ENCODE measurements around the gene SH2D4B. TPM values are rescaled to one million over a fixed set of nuclear protein-coding genes. Genes with fewer than 3 reads are reported as not detected.

Gene SH2D4B
- total RNA-seq, 1 experiment from 2014 or later: 0.07 TPM

DNA sequence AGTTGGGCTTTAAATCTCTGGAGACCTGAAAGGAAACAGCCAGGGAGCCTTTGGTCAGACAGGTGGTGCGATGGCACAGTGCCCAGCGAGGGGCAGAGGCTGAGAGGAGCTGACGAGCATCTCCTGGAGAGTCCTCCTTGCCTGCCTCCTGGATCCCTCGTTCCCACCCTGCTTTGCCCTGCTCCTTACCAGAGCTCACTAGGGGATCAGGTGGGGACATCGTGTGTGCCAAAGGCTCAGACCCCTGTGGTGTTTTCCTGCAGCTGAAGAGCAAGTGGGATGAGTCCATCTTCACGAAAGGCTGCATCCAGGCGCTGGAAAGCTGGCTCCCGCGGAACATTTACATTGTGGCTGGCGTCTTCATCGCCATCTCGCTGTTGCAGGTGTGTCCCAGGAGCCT is 21.8 kb upstream of the SH2D4B start:
- Histone ChIP-seq H3K18ac (ENCODE audit: insufficient read length, low read depth, low read length) (no peak overlapping the region), H3K9ac (ENCODE audit: extremely low read depth, insufficient read length, low read length) (no peak overlapping the region), H4K8ac (replicated peaks; ENCODE audit: insufficient read length, low read depth, low read length) (no peak overlapping the region)

More for the DNA sequence above, 21.8 kb upstream of the SH2D4B start:
- Histone ChIP-seq H3K4me2 (ENCODE audit: insufficient read depth, insufficient read length, low read length) (no peak overlapping the region), H3K23ac (ENCODE audit: insufficient read length, low read depth, low read length) (no peak overlapping the region), H2AFZ (ENCODE audit: low read length) (no peak overlapping the region), H4K20me1 (ENCODE audit: control insufficient read depth, insufficient read depth, insufficient read length) (no peaks in the 10 kb centered on the region), H4K91ac (ENCODE audit: insufficient read length, low read depth, low read length) (no peak overlapping the region), H3K4ac (ENCODE audit: low read depth, low read length) (no peak overlapping the region), H3T11ph (ENCODE audit: low read length) (no peak overlapping the region), H3K27ac (ENCODE audit: insufficient read length, low read depth, low read length) (no peak overlapping the region), H2BK12ac (ENCODE audit: insufficient read length, low read depth, low read length) (no peak overlapping the region), H3K27me3 (ENCODE audit: insufficient read depth, low read length) (no peaks in the 10 kb centered on the region), H2AK5ac (ENCODE audit: insufficient read length, low read length) (no peak overlapping the region), H2BK15ac (ENCODE audit: low read depth, low read length) (no peak overlapping the region), H4K5ac (ENCODE audit: insufficient read length, low read depth, low read length) (no peak overlapping the region), H3K79me1 (ENCODE audit: insufficient read depth, low read depth, low read length, poor library complexity, severe bottlenecking) (no peaks in the 10 kb centered on the region), H3K56ac (ENCODE audit: insufficient read length, low read depth, low read length) (no peak overlapping the region), H2BK20ac (ENCODE audit: low read depth, low read length, poor library complexity, severe bottlenecking) (no peak overlapping the region), H2BK120ac (ENCODE audit: low read depth, low read length, poor library complexity, severe bottlenecking) (no peak overlapping the region), H3K14ac (ENCODE audit: insufficient read depth, low read length) (no peak overlapping the region), H3K4me1 (ENCODE audit: insufficient read depth, low read length) (peaks cover under 1% of the 10 kb centered on the region; the same call in 1 of the 2 replicates), H3K23me2 (ENCODE audit: insufficient read length, low read depth, low read length, poor library complexity, severe bottlenecking) (no peaks in the 10 kb centered on the region), H3K79me2 (ENCODE audit: insufficient read depth, low read length) (no peaks in the 10 kb centered on the region), H3K9me3 (ENCODE audit: control insufficient read depth, low read depth, low read length) (no peaks in the 10 kb centered on the region), H2BK5ac (ENCODE audit: insufficient read length, low read length) (no peak overlapping the region)
- Mint-ChIP-seq H3K27ac (no peak overlapping the region), H3K27me3 (ENCODE audit: low read depth) (no peaks in the 10 kb centered on the region), H3K4me3 (no peak overlapping the region), H3K4me1 (peaks cover 10 to 11% of the 10 kb centered on the region in 2 experiments), H3K9me3 (no peaks in the 10 kb centered on the region), H3K36me3 (ENCODE audit: insufficient read depth in 1 of 3, low read depth in 3 of 3) (peaks cover 35 to 84% (median 63%) of the 10 kb centered on the region in 3 experiments; a peak in 6 of 7 replicates)
- no CpG with 5 or more reads among the region's 12 CpGs for WGBS (ENCODE audit: extremely low coverage, insufficient read length, low lambda C conversion rate)
- TF ChIP-seq, protein P1, sequence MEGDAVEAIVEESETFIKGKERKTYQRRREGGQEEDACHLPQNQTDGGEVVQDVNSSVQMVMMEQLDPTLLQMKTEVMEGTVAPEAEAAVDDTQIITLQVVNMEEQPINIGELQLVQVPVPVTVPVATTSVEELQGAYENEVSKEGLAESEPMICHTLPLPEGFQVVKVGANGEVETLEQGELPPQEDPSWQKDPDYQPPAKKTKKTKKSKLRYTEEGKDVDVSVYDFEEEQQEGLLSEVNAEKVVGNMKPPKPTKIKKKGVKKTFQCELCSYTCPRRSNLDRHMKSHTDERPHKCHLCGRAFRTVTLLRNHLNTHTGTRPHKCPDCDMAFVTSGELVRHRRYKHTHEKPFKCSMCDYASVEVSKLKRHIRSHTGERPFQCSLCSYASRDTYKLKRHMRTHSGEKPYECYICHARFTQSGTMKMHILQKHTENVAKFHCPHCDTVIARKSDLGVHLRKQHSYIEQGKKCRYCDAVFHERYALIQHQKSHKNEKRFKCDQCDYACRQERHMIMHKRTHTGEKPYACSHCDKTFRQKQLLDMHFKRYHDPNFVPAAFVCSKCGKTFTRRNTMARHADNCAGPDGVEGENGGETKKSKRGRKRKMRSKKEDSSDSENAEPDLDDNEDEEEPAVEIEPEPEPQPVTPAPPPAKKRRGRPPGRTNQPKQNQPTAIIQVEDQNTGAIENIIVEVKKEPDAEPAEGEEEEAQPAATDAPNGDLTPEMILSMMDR (conservative IDR thresholded peaks at IDR 0.05): no peak
- DNase-seq: no peak
